Immature natural killer cell (primary cell): ENCODE measurements around the gene XYLT2. TPM values are rescaled to one million over a fixed set of nuclear protein-coding genes. Genes with fewer than 3 reads are reported as not detected.
"Not testable (repeated sequence)": the region's sequence is repeated elsewhere in the genome, so short reads cannot be mapped to it uniquely, and the experiment has no call there.

ENCODE experiments used
- DNase-seq, 3 donors: peaks; one replicate each; pipeline ENCODE4 v3.0.0; 2022; ENCODE audit warnings: mixed read lengths in 1 of 3
- H3K27ac Mint-ChIP-seq, 6 donors: one replicate each; pipeline ENCODE4 v1.8.0; 2020; ENCODE audit warnings: mixed read lengths in 6 of 6, mild to moderate bottlenecking in 5 of 6, inconsistent platforms in 4 of 6, moderate library complexity in 3 of 6
- H3K27me3 Mint-ChIP-seq, 3 donors: one replicate each; pipeline ENCODE4 v1.8.0; 2020 to 2021; ENCODE audit warnings: low read depth in 3 of 3, mild to moderate bottlenecking in 3 of 3, mixed read lengths in 3 of 3, moderate library complexity in 3 of 3, inconsistent platforms in 1 of 3
- H3K36me3 Mint-ChIP-seq, 3 donors: one replicate each; pipeline ENCODE4 v1.8.0; 2020; ENCODE audit warnings: mixed read lengths in 3 of 3, inconsistent platforms in 2 of 3, mild to moderate bottlenecking in 2 of 3
- H3K4me1 Mint-ChIP-seq, 2 donors: one replicate each; pipeline ENCODE4 v1.8.0; 2020; ENCODE audit warnings: inconsistent platforms in 2 of 2, mild to moderate bottlenecking in 2 of 2, mixed read lengths in 2 of 2, moderate library complexity in 1 of 2
- H3K4me3 Mint-ChIP-seq, 5 donors: one replicate each; pipeline ENCODE4 v1.8.0; 2020; ENCODE audit warnings: mild to moderate bottlenecking in 5 of 5, mixed read lengths in 5 of 5, inconsistent platforms in 3 of 5, moderate library complexity in 3 of 5
- H3K9me3 Mint-ChIP-seq, 6 donors: one replicate each; pipeline ENCODE4 v1.8.0; 2020; ENCODE audit warnings: mild to moderate bottlenecking in 6 of 6, mixed read lengths in 6 of 6, inconsistent platforms in 4 of 6, moderate library complexity in 3 of 6
- polyA plus RNA-seq, 3 donors: library from polyadenylated mRNA; unstranded; fragments of 300-500 nt; fragmentation: Illumina TruSeq; gene quantifications; one replicate each; pipeline ENCODE4 v1.2.3, GENCODE V29; 2021

The XYLT2 gene
- polyA plus RNA-seq, 3 donors from 2014 or later = 6.8 to 17.4 (median 7.1) TPM

- Mint-ChIP-seq H3K9me3 (no peaks in the 10 kb centered on the region), H3K36me3 (peaks cover 0 to 3% (median 0%) of the 10 kb centered on the region in 3 donors), H3K4me1 (peaks cover 3 to 10% of the 10 kb centered on the region in 2 donors), H3K4me3 (no peak overlapping the region), H3K27ac (no peak overlapping the region), H3K27me3 (peaks cover 4 to 6% (median 4%) of the 10 kb centered on the region in 3 donors)
- DNase-seq = no peak
Measured at GRCh38 chr17:50329716-50330115, 16.2 kb upstream of the XYLT2 start.

DNA sequence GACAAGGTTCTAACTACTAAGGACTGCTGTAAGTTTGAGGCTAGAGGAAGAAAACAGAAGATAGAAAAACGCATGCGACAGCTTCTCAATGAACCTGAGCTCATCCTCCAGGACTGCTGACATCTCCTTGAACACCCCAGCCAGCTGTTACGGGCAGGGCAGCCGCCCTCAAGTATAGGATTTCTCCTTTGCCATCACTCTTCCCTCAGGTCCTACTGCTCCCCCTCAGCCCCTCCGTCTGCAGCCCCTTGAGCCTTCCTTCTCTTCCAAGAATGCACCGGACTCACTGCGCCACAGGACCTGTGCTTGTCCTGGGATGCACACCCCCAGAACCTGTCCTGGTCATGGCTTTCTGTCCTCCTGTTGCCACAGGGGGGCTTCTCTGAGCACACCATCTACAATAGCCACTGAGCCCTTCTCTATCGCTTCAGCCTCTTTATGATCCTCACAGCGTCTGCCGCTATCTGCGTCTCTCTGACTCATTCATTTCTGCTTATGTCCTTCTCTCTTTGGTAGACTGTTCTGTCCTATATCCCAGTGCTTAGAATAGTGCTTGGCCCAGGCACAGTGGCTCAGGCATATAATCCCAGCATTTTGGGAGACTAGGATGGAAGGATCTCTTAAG lies 15.7 kb upstream of the XYLT2 start:
- no peak for DNase-seq
- Mint-ChIP-seq H3K4me3 (no peak overlapping the region), H3K27ac (no peak overlapping the region), H3K36me3 (peaks cover 0 to 3% (median 0%) of the 10 kb centered on the region in 3 donors), H3K9me3 (no peaks in the 10 kb centered on the region), H3K4me1 (peaks cover 3 to 10% of the 10 kb centered on the region in 2 donors), H3K27me3 (peaks cover 4 to 6% (median 4%) of the 10 kb centered on the region in 3 donors)

DNA sequence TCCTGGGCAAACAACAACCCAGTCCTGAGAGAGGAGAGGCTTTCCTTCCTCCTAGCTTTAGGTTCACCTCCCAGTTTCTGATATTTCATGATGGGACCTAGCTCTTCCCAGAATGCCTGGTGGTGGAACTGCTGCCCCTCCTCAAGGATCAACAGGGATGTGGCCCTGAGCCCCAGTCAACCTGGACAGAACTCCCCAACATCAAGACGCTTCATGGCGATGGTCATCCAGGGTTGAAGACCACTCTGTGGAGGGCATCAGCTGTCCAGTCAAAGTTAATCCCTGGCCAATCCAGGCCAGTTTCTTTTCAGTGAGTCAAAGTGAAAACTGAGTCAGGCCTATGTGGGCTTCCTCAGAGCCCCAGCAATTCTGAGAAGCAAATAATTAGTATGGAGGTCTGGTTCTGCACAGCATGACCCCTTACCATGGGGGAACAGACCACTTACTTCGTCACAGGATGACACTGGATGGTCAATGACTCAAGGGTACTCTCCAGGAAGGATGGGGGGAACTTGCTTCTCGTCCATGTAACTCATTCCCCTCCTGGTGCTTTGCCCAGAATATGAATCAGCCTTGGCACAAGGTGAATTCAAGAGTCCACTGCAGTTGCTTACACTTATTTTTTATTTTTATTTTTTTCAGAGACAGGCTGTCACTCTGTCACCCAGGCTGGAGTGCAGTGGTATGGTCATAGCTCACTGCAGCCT lies 14.7 kb upstream of the XYLT2 start:
- peaks cover 3 to 10% of the 10 kb centered on the region in 2 donors for H3K4me1 Mint-ChIP-seq
- H3K4me3 Mint-ChIP-seq = no peak overlapping the region
- no peak overlapping the region for H3K27ac Mint-ChIP-seq
- H3K36me3 Mint-ChIP-seq = peaks cover 0 to 3% (median 0%) of the 10 kb centered on the region in 3 donors
- no peak for DNase-seq
- H3K9me3 Mint-ChIP-seq = no peaks in the 10 kb centered on the region
- H3K27me3 Mint-ChIP-seq = peaks cover 4 to 6% (median 4%) of the 10 kb centered on the region in 3 donors

DNA sequence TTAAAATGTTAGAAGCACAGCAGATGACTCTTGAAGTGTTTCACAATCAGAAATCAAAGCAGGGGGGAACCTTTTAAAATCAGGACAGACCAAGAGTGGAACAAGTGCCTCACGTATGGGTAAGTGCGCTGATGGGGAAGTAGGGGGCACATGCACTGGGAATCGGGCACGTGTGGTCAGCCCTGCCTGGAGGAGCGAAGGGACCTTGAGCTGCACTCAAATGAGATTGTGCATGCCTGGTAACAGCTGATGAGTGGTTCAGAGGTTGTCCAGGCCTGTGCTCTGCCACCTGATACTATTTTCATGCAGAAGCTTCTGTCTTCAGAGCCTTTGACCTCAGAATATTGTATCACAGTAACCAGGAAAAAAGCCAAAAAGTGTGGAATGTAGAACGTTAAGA lies 13.7 kb upstream of the XYLT2 start:
- Mint-ChIP-seq H3K27ac (no peak overlapping the region), H3K4me1 (peaks cover 3 to 10% of the 10 kb centered on the region in 2 donors), H3K36me3 (peaks cover 0 to 3% (median 0%) of the 10 kb centered on the region in 3 donors), H3K27me3 (peaks cover 2 to 4% (median 3%) of the 10 kb centered on the region in 3 donors), H3K9me3 (no peaks in the 10 kb centered on the region), H3K4me3 (no peak overlapping the region)
- DNase-seq = no peak

- H3K9me3 Mint-ChIP-seq, H3K27ac Mint-ChIP-seq, H3K36me3 Mint-ChIP-seq, H3K4me1 Mint-ChIP-seq, DNase-seq, H3K27me3 Mint-ChIP-seq: not testable (repeated sequence)
- peak overlapping the region in 1 of 5 donors; percentile 17 for H3K4me3 Mint-ChIP-seq
Measured at GRCh38 chr17:50333291-50334057, 12.5 kb upstream of the XYLT2 start.

DNA sequence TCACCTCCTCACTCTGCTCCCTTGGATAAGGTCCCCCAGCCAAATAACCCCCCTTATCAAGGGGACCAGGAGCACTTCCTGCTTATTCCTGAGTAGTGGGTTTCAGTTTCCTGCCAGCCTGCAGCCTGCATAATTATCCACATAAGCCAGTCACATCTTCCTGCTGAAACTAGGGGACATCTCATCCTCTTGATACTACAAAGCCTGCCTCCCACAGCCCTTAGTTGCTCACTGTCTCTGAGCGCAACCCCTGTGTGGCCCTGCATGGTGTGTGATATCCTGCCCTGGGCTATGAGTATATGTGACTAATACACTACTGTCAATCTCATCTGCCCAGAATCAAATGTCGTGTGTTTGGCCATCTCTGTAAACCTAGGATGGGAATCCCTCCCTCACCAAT lies 8.0 kb upstream of the XYLT2 start:
- peaks cover 3 to 10% of the 10 kb centered on the region in 2 donors for H3K4me1 Mint-ChIP-seq
- peaks cover 2 to 4% (median 2%) of the 10 kb centered on the region in 3 donors for H3K27me3 Mint-ChIP-seq
- H3K4me3 Mint-ChIP-seq = no peak overlapping the region
- peaks cover 0 to 10% (median 2%) of the 10 kb centered on the region in 6 donors for H3K9me3 Mint-ChIP-seq
- no peak for DNase-seq
- H3K27ac Mint-ChIP-seq = peak overlapping the region in 1 of 6 donors; percentile 29
- H3K36me3 Mint-ChIP-seq = peaks cover 4 to 5% (median 5%) of the 10 kb centered on the region in 3 donors

DNA sequence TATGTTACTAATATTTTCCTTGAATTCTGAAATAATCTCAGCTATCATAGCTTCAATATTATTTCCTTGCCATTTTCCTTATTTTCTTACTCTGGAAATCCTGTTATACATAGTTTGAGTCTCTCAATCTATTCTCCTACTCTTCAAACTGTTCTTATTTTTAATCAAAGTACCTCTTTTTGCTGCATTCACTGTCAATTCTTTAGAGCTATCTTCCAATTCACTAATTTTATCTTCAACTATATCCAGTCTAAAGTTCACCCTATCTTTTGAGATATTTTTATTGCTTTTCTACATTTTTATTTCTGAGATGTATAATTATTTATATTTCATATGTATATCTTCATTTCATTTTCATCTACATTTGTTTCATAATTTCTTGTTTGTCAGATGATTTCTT lies 7.3 kb upstream of the XYLT2 start:
- Mint-ChIP-seq H3K27ac (no peak overlapping the region), H3K9me3 (peaks cover 0 to 10% (median 2%) of the 10 kb centered on the region in 6 donors), H3K4me1 (peaks cover 2 to 7% of the 10 kb centered on the region in 2 donors), H3K4me3 (no peak overlapping the region), H3K27me3 (peaks cover 1 to 2% (median 2%) of the 10 kb centered on the region in 3 donors), H3K36me3 (peaks cover 4 to 5% (median 5%) of the 10 kb centered on the region in 3 donors)
- DNase-seq = no peak

GRCh38 chr17:50339381-50339780 lies 6.5 kb upstream of the XYLT2 start:
- Mint-ChIP-seq H3K27me3 (peaks cover 1 to 2% (median 1%) of the 10 kb centered on the region in 3 donors), H3K9me3 (peaks cover 0 to 10% (median 2%) of the 10 kb centered on the region in 6 donors), H3K4me3 (no peak overlapping the region), H3K4me1 (no peaks in the 10 kb centered on the region), H3K27ac (no peak overlapping the region), H3K36me3 (peaks cover 4 to 5% (median 5%) of the 10 kb centered on the region in 3 donors)
- DNase-seq = no peak

- peaks cover 0 to 3% (median 0%) of the 10 kb centered on the region in 3 donors for H3K27me3 Mint-ChIP-seq
- no peaks in the 10 kb centered on the region for H3K36me3 Mint-ChIP-seq
- peaks cover 13 to 23% of the 10 kb centered on the region in 2 donors for H3K4me1 Mint-ChIP-seq
- peak overlapping the region; percentile 66 to 79 (median 75) for H3K4me3 Mint-ChIP-seq
- H3K9me3 Mint-ChIP-seq = no peaks in the 10 kb centered on the region
- peak overlapping the region in 4 of 6 donors; percentile 32 to 81 (median 66) for H3K27ac Mint-ChIP-seq
- no peak for DNase-seq
Measured at GRCh38 chr17:50344731-50345365, 1.1 kb upstream of the XYLT2 start.

DNA sequence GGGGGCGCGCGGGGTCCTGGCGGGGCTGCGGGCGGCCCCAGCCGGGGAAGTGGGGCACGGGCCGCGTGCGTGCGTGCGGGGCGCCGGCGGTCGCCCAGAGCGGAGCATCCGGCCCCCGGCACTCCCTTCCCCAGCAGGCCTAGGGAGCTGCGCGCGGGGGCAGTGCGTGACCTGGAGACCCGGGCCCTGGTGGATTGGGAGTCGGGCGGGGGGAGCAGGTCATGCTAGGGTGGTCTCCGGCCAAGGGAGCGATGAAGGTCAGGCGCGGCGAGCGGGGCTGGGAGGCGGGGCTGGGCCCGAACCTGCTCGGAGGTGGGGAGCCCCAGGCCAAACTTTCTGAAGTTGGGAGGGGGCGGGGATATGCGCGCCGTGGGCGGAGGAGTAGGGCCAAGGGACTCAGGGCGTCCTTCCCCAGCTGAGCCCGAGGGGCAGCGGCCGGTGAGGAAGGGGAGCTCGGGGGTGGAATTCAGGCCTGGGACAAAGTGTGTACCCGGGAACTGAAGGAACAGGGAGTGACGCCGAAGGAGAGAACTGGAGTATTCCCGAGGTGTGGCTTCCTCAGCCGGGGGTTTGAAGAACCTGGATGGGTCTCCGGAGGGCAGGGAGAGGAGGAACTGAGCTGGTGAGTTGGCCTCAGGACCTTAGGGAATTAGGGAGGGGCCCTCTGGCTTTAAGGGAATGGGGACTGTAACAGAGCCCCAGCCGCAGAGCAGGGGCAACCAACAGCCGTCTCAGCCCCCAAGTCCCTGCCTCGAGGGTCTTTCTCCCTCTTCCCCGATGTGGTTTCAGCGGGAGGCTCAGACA lies 589 bp downstream of the XYLT2 start:
- Mint-ChIP-seq H3K36me3 (no peaks in the 10 kb centered on the region), H3K4me1 (peaks cover 21 to 23% of the 10 kb centered on the region in 2 donors), H3K4me3 (peak overlapping the region; percentile 85 to 91 (median 85)), H3K9me3 (no peaks in the 10 kb centered on the region), H3K27ac (peak overlapping the region in 5 of 6 donors; percentile 60 to 71 (median 70)), H3K27me3 (peaks cover 0 to 3% (median 0%) of the 10 kb centered on the region in 3 donors)
- DNase-seq = no peak

DNA sequence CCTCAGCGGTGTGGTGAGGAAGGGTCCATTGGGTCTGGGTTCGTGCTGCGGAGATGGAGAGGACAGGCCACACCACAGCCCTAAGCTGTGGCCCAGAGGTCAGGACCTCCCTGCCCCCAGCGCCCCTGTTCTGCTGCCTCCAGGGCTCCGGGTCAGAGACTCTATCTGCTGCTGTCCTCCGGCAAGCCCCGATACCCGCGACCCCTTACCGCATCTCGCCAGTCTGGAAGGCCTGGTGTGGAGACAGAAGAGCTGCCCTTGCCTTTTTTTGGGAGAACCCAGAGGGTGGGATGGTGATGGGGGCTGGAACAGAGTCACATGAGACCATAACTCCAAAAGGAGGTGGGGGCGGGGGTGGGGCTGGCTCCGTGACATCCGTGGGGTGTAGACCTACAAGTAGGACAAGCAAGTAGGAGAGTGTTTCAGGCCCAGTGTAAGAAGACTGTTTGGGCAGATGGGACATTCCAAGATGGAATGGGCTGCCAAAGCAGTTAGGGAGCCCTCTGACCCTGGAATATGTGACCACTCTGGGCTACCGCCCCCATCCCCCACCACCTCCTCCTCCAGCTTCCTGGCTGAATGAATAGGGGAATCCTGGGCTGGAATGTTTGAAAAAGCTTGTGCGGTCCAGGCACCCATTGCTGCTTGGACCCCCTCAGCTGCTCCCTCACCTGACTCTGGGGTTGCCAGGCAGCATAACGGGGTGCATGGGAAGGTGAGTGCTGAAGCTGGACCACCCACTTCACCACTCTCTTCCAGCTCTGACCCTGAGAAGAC lies 1.4 kb downstream of the XYLT2 start:
- peaks cover 0 to 4% (median 0%) of the 10 kb centered on the region in 3 donors for H3K27me3 Mint-ChIP-seq
- H3K4me3 Mint-ChIP-seq = peak overlapping the region; percentile 81 to 91 (median 85)
- DNase-seq = no peak
- H3K27ac Mint-ChIP-seq = peak overlapping the region in 5 of 6 donors; percentile 17 to 71 (median 45)
- peaks cover 21 to 25% of the 10 kb centered on the region in 2 donors for H3K4me1 Mint-ChIP-seq
- no peaks in the 10 kb centered on the region for H3K9me3 Mint-ChIP-seq
- H3K36me3 Mint-ChIP-seq = no peaks in the 10 kb centered on the region

DNA sequence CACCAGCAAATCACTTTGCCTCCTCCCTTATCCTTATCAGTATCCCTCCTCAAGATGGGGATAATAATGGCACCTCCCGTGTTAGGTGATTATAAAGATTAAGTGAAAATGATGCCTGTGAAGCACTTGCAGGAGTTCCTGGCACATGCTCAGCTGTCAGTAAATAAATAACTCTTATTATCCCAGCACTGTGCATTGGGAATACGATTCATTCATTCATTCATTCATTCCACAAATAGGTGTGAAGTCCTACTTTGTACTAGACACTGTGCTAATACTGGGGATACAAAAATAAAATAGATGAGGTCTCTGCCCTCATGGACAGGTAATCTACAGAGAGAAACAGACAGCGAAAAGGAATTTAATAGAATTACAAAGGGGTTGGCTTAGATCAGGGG lies 2.0 kb downstream of the XYLT2 start:
- H3K27me3 Mint-ChIP-seq = peaks cover 0 to 5% (median 0%) of the 10 kb centered on the region in 3 donors
- H3K9me3 Mint-ChIP-seq = no peaks in the 10 kb centered on the region
- DNase-seq = no peak
- H3K36me3 Mint-ChIP-seq = no peaks in the 10 kb centered on the region
- peak overlapping the region; percentile 81 to 91 (median 85) for H3K4me3 Mint-ChIP-seq
- peak overlapping the region in 5 of 6 donors; percentile 17 to 70 (median 41) for H3K27ac Mint-ChIP-seq
- H3K4me1 Mint-ChIP-seq = peaks cover 21 to 25% of the 10 kb centered on the region in 2 donors
